ENCODE results near the gene DLX4. TPM values are rescaled to one million over a fixed set of nuclear protein-coding genes. Genes with fewer than 3 reads are reported as not detected.

Gene DLX4
- polyA plus RNA-seq, 1 donor from 2014 or later: not detected

GRCh38 chr17:49996121-49996494 is 27.1 kb downstream of the DLX4 start:
- Histone ChIP-seq H3K36me3 (ENCODE audit: insufficient read depth, low read length) (no peaks in the 10 kb centered on the region), H4K20me1 (ENCODE audit: insufficient read depth) (no peaks in the 10 kb centered on the region), H3K27ac (ENCODE audit: low read length) (no peak overlapping the region), H3K79me2 (replicated peaks; ENCODE audit: insufficient read depth, low read length) (no peaks in the 10 kb centered on the region), H3K9ac (ENCODE audit: low read length) (no peak overlapping the region), H3K9me2 (ENCODE audit: insufficient read depth, low read length) (no peaks in the 10 kb centered on the region), H3K4me2 (ENCODE audit: low read length) (no peak overlapping the region), H3K9me3 (ENCODE audit: low read length) (peaks cover 5% of the 10 kb centered on the region), H2AFZ (ENCODE audit: low read depth, low read length) (no peak overlapping the region), H3F3A (ENCODE audit: insufficient read depth, low read length, poor library complexity, severe bottlenecking) (no peaks in the 10 kb centered on the region), H3K4me3 (ENCODE audit: low read length) (no peak overlapping the region), H3K27me3 (ENCODE audit: insufficient read depth, low read depth, low read length) (peaks cover 71% of the 10 kb centered on the region)
- TF ChIP-seq POLR2AphosphoS5 (IDR thresholded peaks at IDR 0.05) (no peak), SMC3 (conservative IDR thresholded peaks at IDR 0.05; ENCODE audit: poor library complexity) (no peak), CTCF (IDR thresholded peaks at IDR 0.05; ENCODE audit: poor library complexity, severe bottlenecking) (no peak)

DNA sequence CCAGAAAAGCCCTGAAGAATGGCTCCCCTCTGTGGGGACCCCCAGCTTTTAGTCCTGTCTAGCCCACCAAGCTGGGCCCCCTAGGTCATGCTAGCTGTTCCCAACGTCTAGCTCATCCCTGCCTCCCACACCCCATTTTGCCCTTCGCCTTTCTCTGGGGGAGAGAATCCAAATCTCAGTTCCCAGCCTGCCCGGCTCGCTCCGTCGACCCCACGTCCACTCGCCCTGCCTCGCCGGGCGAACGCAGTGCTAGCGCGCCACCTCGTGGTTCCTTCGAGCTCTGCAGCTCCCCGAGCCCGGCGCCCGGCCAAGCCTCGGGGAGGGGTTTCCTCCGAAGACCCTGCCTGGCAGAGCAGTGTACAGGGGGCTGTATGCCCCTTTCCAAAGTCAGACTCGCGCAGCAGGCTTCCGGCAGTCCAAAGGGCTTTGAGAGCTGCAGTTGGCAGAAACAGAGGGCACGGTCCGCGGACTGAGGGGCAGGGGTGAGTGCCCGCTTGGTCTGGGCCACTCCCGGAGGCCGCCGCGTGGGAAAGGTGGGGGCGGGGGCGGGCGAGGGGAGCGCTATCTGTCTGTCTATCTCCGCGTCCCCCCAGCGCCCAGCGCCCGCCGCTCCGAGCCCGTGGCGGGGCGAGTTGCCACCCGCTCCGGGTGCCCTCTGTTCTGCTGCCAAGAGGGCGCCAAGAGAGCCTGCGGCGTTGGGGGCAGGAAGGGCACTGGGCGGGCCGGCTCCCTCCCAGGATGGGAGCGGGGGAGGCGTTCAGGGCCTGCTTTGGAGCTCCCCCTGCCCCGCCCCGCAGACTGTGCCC is 27.7 kb downstream of the DLX4 start:
- no peaks in the 10 kb centered on the region for H3K9me2 ChIP-seq (ENCODE audit: insufficient read depth, low read length)
- no peaks in the 10 kb centered on the region for H3F3A ChIP-seq (ENCODE audit: insufficient read depth, low read length, poor library complexity, severe bottlenecking)
- no peaks in the 10 kb centered on the region for H3K36me3 ChIP-seq (ENCODE audit: insufficient read depth, low read length)
- H3K79me2 ChIP-seq (replicated peaks; ENCODE audit: insufficient read depth, low read length): no peaks in the 10 kb centered on the region
- H3K9me3 ChIP-seq (ENCODE audit: low read length): peaks cover 5% of the 10 kb centered on the region
- no peak for TF ChIP-seq REST (IDR thresholded peaks at IDR 0.05; ENCODE audit: borderline replicate concordance)
- peak; percentile 95 for TF ChIP-seq RAD21 (conservative IDR thresholded peaks at IDR 0.05)
- TF ChIP-seq CTCF (IDR thresholded peaks at IDR 0.05; ENCODE audit: poor library complexity, severe bottlenecking): peak; percentile 98
- TF ChIP-seq SMC3 (conservative IDR thresholded peaks at IDR 0.05; ENCODE audit: poor library complexity): peak; percentile 97
- no peak for TF ChIP-seq POLR2AphosphoS5 (IDR thresholded peaks at IDR 0.05)
- TF ChIP-seq MXI1 (conservative IDR thresholded peaks at IDR 0.05; ENCODE audit: poor library complexity, severe bottlenecking): peak; percentile 18
- no peak for TF ChIP-seq EP300 (conservative IDR thresholded peaks at IDR 0.05; ENCODE audit: poor library complexity, severe bottlenecking)
- H3K27ac ChIP-seq (ENCODE audit: low read length): no peak overlapping the region
- peaks cover 70% of the 10 kb centered on the region for H3K27me3 ChIP-seq (ENCODE audit: insufficient read depth, low read depth, low read length)
- peak overlapping the region; percentile 60 for H3K4me3 ChIP-seq (ENCODE audit: low read length)
- no peak overlapping the region for H2AFZ ChIP-seq (ENCODE audit: low read depth, low read length)
- no peaks in the 10 kb centered on the region for H4K20me1 ChIP-seq (ENCODE audit: insufficient read depth)
- peak overlapping the region; percentile 30 for H3K4me2 ChIP-seq (ENCODE audit: low read length)
- H3K9ac ChIP-seq (ENCODE audit: low read length): peak overlapping the region; percentile 32
